ENCODE results near the gene NFIC.
"Not testable (repeated sequence)": the region's sequence is repeated elsewhere in the genome, so short reads cannot be mapped to it uniquely, and the experiment has no call there.

Gene NFIC

GRCh38 chr19:3401004-3401768 is 34.8 kb downstream of the NFIC start:
- no peak for DNase-seq

GRCh38 chr19:3402631-3403443 is 36.5 kb downstream of the NFIC start:
- DNase-seq = no peak

GRCh38 chr19:3403489-3404323 is 37.3 kb downstream of the NFIC start:
- no peak for DNase-seq

- no peak for DNase-seq
These were observed 38.2 kb downstream of the NFIC start for GRCh38 chr19:3404324-3405260.

- DNase-seq = no peak
These were observed 38.9 kb downstream of the NFIC start for GRCh38 chr19:3405261-3405653.

GRCh38 chr19:3406571-3407111 is 40.3 kb downstream of the NFIC start:
- no peak for DNase-seq

- no peak for DNase-seq
These were observed 41.5 kb downstream of the NFIC start for GRCh38 chr19:3407556-3408516.

- no peak for DNase-seq
These were observed 42.6 kb downstream of the NFIC start for GRCh38 chr19:3408996-3409345.

GRCh38 chr19:3409346-3410064 is 43.1 kb downstream of the NFIC start:
- DNase-seq = peak; percentile 58

- DNase-seq = no peak
These were observed 45.3 kb downstream of the NFIC start for GRCh38 chr19:3411636-3412035.

GRCh38 chr19:3412066-3412465 is 45.7 kb downstream of the NFIC start:
- no peak for DNase-seq

- peak; percentile 61 for DNase-seq
These were observed 47.5 kb downstream of the NFIC start for GRCh38 chr19:3413796-3414327.

- no peak for DNase-seq
These were observed 49.3 kb downstream of the NFIC start for GRCh38 chr19:3415695-3416094.

GRCh38 chr19:3420244-3420755 is 53.9 kb downstream of the NFIC start:
- DNase-seq = no peak

- no peak for DNase-seq
These were observed 54.7 kb downstream of the NFIC start for GRCh38 chr19:3420909-3421619.

- DNase-seq = not testable (repeated sequence)
These were observed 55.3 kb downstream of the NFIC start for GRCh38 chr19:3421656-3422055.

GRCh38 chr19:3423183-3423829 is 56.9 kb downstream of the NFIC start:
- DNase-seq = no peak

- no peak for DNase-seq
These were observed 60.0 kb downstream of the NFIC start for GRCh38 chr19:3426433-3426832.

Data from NCI-H510A treated with DMSO at 0.1 percent for 48 hours (cell line).